CD4-positive, alpha-beta memory T cell (primary cell): ENCODE results near the gene ICAM4. TPM values are rescaled to one million over a fixed set of nuclear protein-coding genes. Genes with fewer than 3 reads are reported as not detected.

Experiments
- CTCF ChIA-PET: fragments of 350-600 bp; sonication (Branson Sonifier 250); formaldehyde crosslinking; loops from one replicate; lab custom pipeline; 2021; ENCODE audit warnings: inconsistent platforms; ENCODE audit not compliant: partially characterized antibody; lab: Charles Lee
- POLR2A ChIA-PET: fragments of 350-600 bp; sonication (Branson Sonifier 250); formaldehyde crosslinking; loops from one replicate; lab custom pipeline; 2021; ENCODE audit not compliant: partially characterized antibody; lab: Charles Lee
- DNase-seq, 5 donors: peaks; one replicate each; pipeline versions ENCODE4 v3.0.0 to v3.0.0-alpha.2; 2020 to 2022; ENCODE audit warnings: mixed read lengths in 1 of 5
- H3K27ac ChIP-seq: one replicate; pipeline ENCODE4 v1.7.0; 2013; ENCODE audit warnings: low read depth, low read length
- H3K27me3 ChIP-seq: 2 replicates; pipeline ENCODE4 v1.7.0; 2013; ENCODE audit warnings: mild to moderate bottlenecking, low read length, moderate library complexity; ENCODE audit not compliant: insufficient read depth
- H3K36me3 ChIP-seq: 2 replicates; pipeline ENCODE4 v1.7.0; 2013; ENCODE audit warnings: mild to moderate bottlenecking, low read length, moderate library complexity; ENCODE audit not compliant: insufficient read depth
- H3K4me1 ChIP-seq: 2 replicates; pipeline ENCODE4 v1.7.0; 2013; ENCODE audit warnings: mild to moderate bottlenecking, low read length, moderate library complexity; ENCODE audit not compliant: insufficient read depth
- H3K4me3 ChIP-seq, 2 donors: one replicate each; pipeline ENCODE4 v1.7.0; 2013; ENCODE audit warnings: low read length in 2 of 2, mild to moderate bottlenecking in 1 of 2
- H3K9me3 ChIP-seq, 2 donors: one replicate each; pipeline ENCODE4 v1.7.0; 2013; ENCODE audit warnings: low read length in 2 of 2, control low read depth in 1 of 2; ENCODE audit not compliant: control insufficient read depth in 1 of 2
- H3K27ac Mint-ChIP-seq, 7 donors: one replicate each; pipeline ENCODE4 v1.8.0; 2020 to 2021; ENCODE audit warnings: mixed read lengths in 7 of 7, mild to moderate bottlenecking in 6 of 7, inconsistent platforms in 3 of 7, moderate library complexity in 3 of 7
- H3K27me3 Mint-ChIP-seq, 2 donors: one replicate each; pipeline ENCODE4 v1.8.0; 2020 to 2021; ENCODE audit warnings: mixed read lengths in 2 of 2
- H3K36me3 Mint-ChIP-seq, 2 donors: one replicate each; pipeline ENCODE4 v1.8.0; 2020 to 2021; ENCODE audit warnings: mixed read lengths in 2 of 2, inconsistent platforms in 1 of 2, mild to moderate bottlenecking in 1 of 2
- H3K4me1 Mint-ChIP-seq, 4 donors: one replicate each; pipeline ENCODE4 v1.8.0; 2020 to 2021; ENCODE audit warnings: mixed read lengths in 4 of 4, mild to moderate bottlenecking in 1 of 4
- H3K4me3 Mint-ChIP-seq, 8 donors: one replicate each; pipeline ENCODE4 v1.8.0; 2020 to 2021; ENCODE audit warnings: mixed read lengths in 8 of 8, mild to moderate bottlenecking in 7 of 8, moderate library complexity in 6 of 8, inconsistent platforms in 3 of 8
- H3K9me3 Mint-ChIP-seq, 8 donors: one replicate each; pipeline ENCODE4 v1.8.0; 2020 to 2021; ENCODE audit warnings: mixed read lengths in 8 of 8, mild to moderate bottlenecking in 5 of 8, inconsistent platforms in 3 of 8, moderate library complexity in 1 of 8
- intact Hi-C: fragments of 100-400 bp; cut with micrococcal nuclease; formaldehyde crosslinking; loops from one replicate; pipeline ENCODE4 v1.15.1; 2023
- polyA plus RNA-seq, 2 donors: library from polyadenylated mRNA; unstranded; fragments of 300-500 nt; fragmentation: Illumina TruSeq; gene quantifications; one replicate each; pipeline ENCODE4 v1.2.3, GENCODE V29; 2021
- total RNA-seq, 2 experiments: library from RNA; stranded (reverse); gene quantifications; one replicate each; pipeline ENCODE4 v1.2.3, GENCODE V29; 2021

ICAM4 gene
- total and polyA plus RNA-seq, 4 experiments from 2014 or later, result 0.70 to 1.5 (median 1.3) TPM; not detected in 1

DNA sequence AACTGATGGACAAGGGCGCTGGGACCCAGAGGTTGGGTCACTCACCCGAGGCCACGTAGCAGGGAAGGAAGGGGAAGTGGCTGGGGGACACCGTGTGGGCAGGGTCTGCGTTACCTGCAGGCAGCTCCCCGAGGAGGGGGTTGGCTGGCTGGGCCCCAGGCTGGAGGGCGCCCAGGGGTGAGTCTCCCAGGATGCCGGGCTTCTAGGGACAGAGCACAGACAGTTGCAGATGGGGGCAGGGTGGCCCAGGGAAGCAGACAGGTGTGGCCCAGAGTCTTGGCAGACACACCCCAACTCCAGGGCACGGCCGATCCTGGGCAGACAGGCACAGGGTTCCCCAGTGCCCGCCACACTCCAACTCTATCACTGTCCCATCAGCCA is 34.7 kb downstream of the ICAM4 start:
- peaks cover 0 to 3% (median 3%) of the 10 kb centered on the region in 4 donors for H3K4me1 Mint-ChIP-seq
- no peaks in the 10 kb centered on the region for H3K4me1 ChIP-seq
- H3K9me3 ChIP-seq, result no peaks in the 10 kb centered on the region
- no peak for DNase-seq
- H3K27me3 ChIP-seq, result no peaks in the 10 kb centered on the region
- H3K9me3 Mint-ChIP-seq, result peaks cover 0 to 2% (median 0%) of the 10 kb centered on the region in 8 donors
- ChIA-PET CTCF (interaction anchor here (1.5 kb wide), 1 partner anchor 67 kb away, joined by 3 read pairs; no protein-coding TSS in a partner anchor), POLR2A (interaction anchor here (1.1 to 1.4 kb wide), 2 partner anchors 9 to 32 kb away, joined by 3 to 4 read pairs; partner anchors contain the start of gene ICAM5)
- no peak overlapping the region for H3K4me3 Mint-ChIP-seq
- intact Hi-C loops, result no loop called here
- H3K27me3 Mint-ChIP-seq, result no peaks in the 10 kb centered on the region
- peaks cover 12 to 34% of the 10 kb centered on the region in 2 donors for H3K36me3 Mint-ChIP-seq
- peak overlapping the region in 1 of 7 donors; percentile 72 for H3K27ac Mint-ChIP-seq
- no peak overlapping the region for H3K4me3 ChIP-seq
- no peak overlapping the region for H3K27ac ChIP-seq
- peaks cover 61% of the 10 kb centered on the region for H3K36me3 ChIP-seq

DNA sequence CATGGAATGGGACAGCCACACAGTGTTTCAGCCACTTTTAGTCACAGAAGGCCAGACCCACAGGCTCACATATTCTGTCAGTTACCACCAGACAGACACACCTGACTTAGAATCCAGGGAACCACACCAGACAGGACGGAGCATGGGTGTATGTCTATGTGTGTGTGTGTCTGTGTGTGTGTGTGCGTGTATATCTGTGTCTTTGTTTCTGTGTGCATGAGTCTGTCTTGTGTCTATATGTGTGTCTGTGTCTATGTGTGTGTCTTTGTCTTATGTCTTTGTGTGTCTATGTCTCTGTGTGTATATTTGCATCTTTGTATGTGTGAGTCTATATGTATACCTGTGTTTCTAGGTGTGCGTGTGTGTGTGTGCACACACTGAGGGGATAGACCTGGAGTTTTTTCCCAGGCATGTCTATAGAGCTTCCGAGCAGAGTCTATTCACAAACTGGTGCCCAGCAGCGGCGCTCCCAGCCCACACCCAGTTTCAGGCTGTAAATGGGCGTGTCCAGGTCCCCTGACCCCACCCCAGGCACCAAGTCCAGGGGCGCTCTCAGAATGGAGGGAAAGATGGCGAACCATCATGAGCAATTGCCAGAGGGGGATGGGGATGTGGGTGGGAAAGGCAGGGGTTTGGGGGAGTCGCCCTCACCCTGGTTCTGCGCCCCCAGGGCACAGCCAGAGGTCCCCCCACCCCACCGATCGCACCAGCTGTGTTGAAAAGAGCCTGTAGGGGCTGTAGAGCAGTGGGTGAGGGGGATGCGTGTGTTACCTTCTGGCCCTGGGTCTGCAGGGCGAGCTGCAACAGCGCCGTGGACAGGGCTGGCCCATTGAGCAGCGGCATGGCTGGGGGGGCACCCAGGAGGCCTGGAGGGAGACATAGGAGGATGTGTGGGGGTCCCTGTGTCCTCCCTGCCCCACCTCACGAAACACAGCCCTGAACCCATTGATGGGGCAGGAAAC is 35.4 kb downstream of the ICAM4 start:
- no peak overlapping the region for H3K27ac ChIP-seq
- ChIA-PET POLR2A (interaction anchor here (1.1 to 1.4 kb wide), 2 partner anchors 11 to 33 kb away, joined by 3 to 4 read pairs; partner anchors contain the start of genes ICAM5 and RAVER1), CTCF (no interaction called here)
- H3K9me3 ChIP-seq, result no peaks in the 10 kb centered on the region
- peaks cover 0 to 3% (median 3%) of the 10 kb centered on the region in 4 donors for H3K4me1 Mint-ChIP-seq
- no peaks in the 10 kb centered on the region for H3K4me1 ChIP-seq
- no peak overlapping the region for H3K4me3 ChIP-seq
- no peak for DNase-seq
- H3K27ac Mint-ChIP-seq, result peak overlapping the region in 4 of 7 donors; percentile 15 to 72 (median 51)
- peaks cover 0 to 2% (median 0%) of the 10 kb centered on the region in 8 donors for H3K9me3 Mint-ChIP-seq
- peaks cover 12 to 37% of the 10 kb centered on the region in 2 donors for H3K36me3 Mint-ChIP-seq
- intact Hi-C loops, result no loop called here
- H3K27me3 Mint-ChIP-seq, result no peaks in the 10 kb centered on the region
- H3K36me3 ChIP-seq, result peaks cover 64% of the 10 kb centered on the region
- no peak overlapping the region for H3K4me3 Mint-ChIP-seq
- no peaks in the 10 kb centered on the region for H3K27me3 ChIP-seq

DNA sequence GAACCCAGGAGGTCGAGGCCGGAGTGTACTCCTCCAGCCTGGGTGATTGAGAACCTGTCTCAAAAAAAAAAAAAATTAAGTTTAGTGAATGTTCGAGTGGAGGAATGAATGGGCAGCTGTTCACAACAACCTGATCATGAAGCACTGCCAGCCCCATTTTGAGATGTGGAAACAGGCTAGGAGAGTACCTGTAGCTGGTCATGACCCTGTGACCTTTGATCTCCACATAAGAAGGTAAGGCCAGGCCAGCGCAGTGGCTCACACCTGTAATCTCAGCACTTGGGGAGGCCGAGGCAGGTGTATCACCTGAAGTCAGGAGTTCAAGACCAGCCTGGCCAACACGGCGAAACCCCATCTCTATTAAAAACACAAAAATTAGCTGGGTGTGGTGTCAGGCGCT is 39.0 kb downstream of the ICAM4 start:
- ChIA-PET POLR2A (interaction anchor here (1.2 kb wide), 1 partner anchor 10 kb away, joined by 3 read pairs; the partner anchor contains the start of gene FDX2), CTCF (interaction anchor here (0.9 to 2.0 kb wide), 2 partner anchors 56 to 65 kb away, joined by 3 to 5 read pairs; no protein-coding TSS in a partner anchor)
- no peaks in the 10 kb centered on the region for H3K9me3 ChIP-seq
- H3K4me3 Mint-ChIP-seq, result no peak overlapping the region
- H3K27ac ChIP-seq, result no peak overlapping the region
- H3K4me1 Mint-ChIP-seq, result peaks cover 0 to 13% (median 3%) of the 10 kb centered on the region in 4 donors
- DNase-seq, result no peak
- no peaks in the 10 kb centered on the region for H3K27me3 Mint-ChIP-seq
- H3K9me3 Mint-ChIP-seq, result peaks cover 0 to 2% (median 0%) of the 10 kb centered on the region in 8 donors
- peaks cover 11 to 35% of the 10 kb centered on the region in 2 donors for H3K36me3 Mint-ChIP-seq
- H3K36me3 ChIP-seq, result peaks cover 80% of the 10 kb centered on the region
- H3K4me3 ChIP-seq, result no peak overlapping the region
- no peaks in the 10 kb centered on the region for H3K27me3 ChIP-seq
- H3K4me1 ChIP-seq, result no peaks in the 10 kb centered on the region
- intact Hi-C loops, result no loop called here
- no peak overlapping the region for H3K27ac Mint-ChIP-seq

DNA sequence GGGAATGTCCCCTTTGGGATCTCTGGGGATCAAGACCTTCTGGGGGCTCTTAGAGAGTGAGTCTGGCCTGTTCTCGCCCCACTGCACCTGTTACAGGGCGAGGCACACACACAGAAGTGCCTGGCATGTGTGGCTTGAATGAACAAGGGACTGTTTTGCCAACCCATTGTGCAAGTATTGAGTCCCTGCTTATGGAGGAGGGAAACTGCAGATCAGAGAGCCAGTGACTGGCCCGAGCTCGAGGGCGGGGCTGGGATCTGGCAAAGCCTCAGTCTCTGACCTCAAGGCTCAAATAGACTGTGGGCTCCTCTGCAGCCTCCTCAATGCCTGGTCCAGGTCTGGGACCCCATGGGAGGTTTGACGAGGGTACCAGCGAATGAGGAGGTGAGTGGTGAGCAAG is 41.0 kb downstream of the ICAM4 start:
- H3K36me3 Mint-ChIP-seq, result peaks cover 6 to 34% of the 10 kb centered on the region in 2 donors
- POLR2A ChIA-PET, result no interaction called here

DNA sequence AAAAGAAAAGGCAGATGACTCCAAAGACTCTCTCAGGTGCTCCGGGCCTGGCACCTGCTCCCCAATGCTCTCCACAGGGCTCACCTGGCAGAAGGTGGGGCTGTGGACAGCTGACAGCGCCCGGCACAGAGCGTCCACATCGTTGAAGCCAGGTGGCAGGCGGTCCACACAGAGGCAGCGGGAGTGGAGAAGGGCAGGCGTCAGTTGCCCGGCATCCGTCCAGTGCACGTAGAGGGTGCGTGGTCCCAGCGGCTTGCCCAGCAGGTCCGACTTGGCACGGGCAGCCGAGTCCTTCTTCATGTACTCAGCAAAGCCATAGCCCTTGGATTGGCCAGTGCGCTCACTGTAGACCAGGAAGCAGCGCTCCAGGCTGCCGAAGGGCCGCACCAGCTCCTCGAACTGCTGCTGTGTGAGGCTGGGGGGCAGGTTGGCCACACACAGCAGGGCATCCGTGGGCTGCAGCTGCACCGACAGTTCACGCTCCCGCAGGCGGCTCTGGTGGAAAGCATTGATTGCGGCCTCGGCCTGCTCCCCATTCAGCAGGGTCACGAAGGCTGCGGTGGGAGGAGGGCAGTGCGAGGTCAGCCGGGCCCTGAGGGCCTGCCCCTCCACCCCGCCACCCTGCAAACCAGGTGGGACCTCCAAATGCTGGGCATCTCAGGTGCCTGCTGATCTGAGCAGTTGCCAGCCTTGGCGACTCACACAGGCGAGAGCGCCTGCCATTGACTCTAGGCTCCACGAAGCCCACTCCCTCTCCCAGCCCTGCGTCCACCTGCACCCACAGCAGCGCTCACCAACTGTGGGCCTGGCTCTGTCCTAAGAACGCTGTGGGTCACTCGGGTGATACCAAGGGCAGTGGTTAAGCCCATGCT is 42.0 kb downstream of the ICAM4 start:
- no peak overlapping the region for H3K4me3 ChIP-seq
- no peaks in the 10 kb centered on the region for H3K27me3 ChIP-seq
- intact Hi-C loops, result no loop called here
- POLR2A ChIA-PET, result no interaction called here
- H3K27ac Mint-ChIP-seq, result no peak overlapping the region
- H3K9me3 Mint-ChIP-seq, result no peaks in the 10 kb centered on the region
- CTCF ChIA-PET, result interaction anchor here (3.3 kb wide), 1 partner anchor 69 kb away, joined by 18 read pairs; no protein-coding TSS in a partner anchor
- H3K4me3 Mint-ChIP-seq, result no peak overlapping the region
- peaks cover 10 to 44% of the 10 kb centered on the region in 2 donors for H3K36me3 Mint-ChIP-seq
- no peaks in the 10 kb centered on the region for H3K9me3 ChIP-seq
- H3K4me1 ChIP-seq, result peaks cover 18% of the 10 kb centered on the region
- peaks cover 58% of the 10 kb centered on the region for H3K36me3 ChIP-seq
- no peak for DNase-seq
- H3K27ac ChIP-seq, result no peak overlapping the region
- peaks cover 7 to 30% (median 17%) of the 10 kb centered on the region in 4 donors for H3K4me1 Mint-ChIP-seq
- no peaks in the 10 kb centered on the region for H3K27me3 Mint-ChIP-seq

More for the DNA sequence above, 41.0 kb downstream of the ICAM4 start:
- peaks cover 14% of the 10 kb centered on the region for H3K4me1 ChIP-seq
- DNase-seq, result no peak
- H3K4me1 Mint-ChIP-seq, result peaks cover 4 to 23% (median 9%) of the 10 kb centered on the region in 4 donors
- no peaks in the 10 kb centered on the region for H3K9me3 Mint-ChIP-seq
- intact Hi-C loops, result no loop called here
- no peak overlapping the region for H3K4me3 Mint-ChIP-seq
- H3K36me3 ChIP-seq, result peaks cover 61% of the 10 kb centered on the region
- no peaks in the 10 kb centered on the region for H3K27me3 Mint-ChIP-seq
- H3K27ac ChIP-seq, result no peak overlapping the region
- H3K27me3 ChIP-seq, result no peaks in the 10 kb centered on the region
- no peak overlapping the region for H3K4me3 ChIP-seq
- H3K9me3 ChIP-seq, result no peaks in the 10 kb centered on the region
- H3K27ac Mint-ChIP-seq, result no peak overlapping the region
- CTCF ChIA-PET, result interaction anchor here (0.6 kb wide), 1 partner anchor 16 kb away, joined by 3 read pairs; no protein-coding TSS in a partner anchor

DNA sequence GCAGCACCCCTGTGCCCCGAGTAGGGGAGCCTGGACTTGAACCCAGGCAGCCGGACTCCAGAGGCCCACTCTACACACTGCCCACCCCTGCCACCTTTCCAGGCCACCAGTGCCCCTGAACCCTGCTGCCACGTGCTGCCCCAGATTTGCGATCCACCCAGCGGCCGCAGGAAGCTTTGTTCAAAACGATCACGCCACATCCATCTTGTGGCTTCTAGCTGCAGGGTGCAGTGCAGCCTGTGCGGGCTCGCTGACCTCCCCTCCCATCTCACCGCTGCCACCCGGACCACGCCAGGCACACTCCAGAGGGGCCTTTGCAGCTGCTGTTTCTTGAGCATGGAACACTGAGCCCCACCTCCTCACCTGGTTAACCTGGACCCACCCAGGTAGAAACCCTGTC is 42.8 kb downstream of the ICAM4 start:
- Histone ChIP-seq H3K27ac (no peak overlapping the region), H3K36me3 (peaks cover 56% of the 10 kb centered on the region), H3K4me3 (no peak overlapping the region), H3K4me1 (peaks cover 25% of the 10 kb centered on the region), H3K27me3 (no peaks in the 10 kb centered on the region), H3K9me3 (no peaks in the 10 kb centered on the region)
- intact Hi-C loops, result no loop called here
- Mint-ChIP-seq H3K9me3 (no peaks in the 10 kb centered on the region), H3K27ac (peak overlapping the region in 1 of 7 donors; percentile 47), H3K4me1 (peaks cover 7 to 38% (median 22%) of the 10 kb centered on the region in 4 donors), H3K27me3 (no peaks in the 10 kb centered on the region), H3K36me3 (peaks cover 10 to 38% of the 10 kb centered on the region in 2 donors), H3K4me3 (no peak overlapping the region)
- POLR2A ChIA-PET, result interaction anchor here (0.9 to 1.0 kb wide), 2 partner anchors 50 to 58 kb away, joined by 3 to 4 read pairs; partner anchors contain the start of gene ICAM1
- CTCF ChIA-PET, result interaction anchor here (3.3 kb wide), 1 partner anchor 70 kb away, joined by 18 read pairs; no protein-coding TSS in a partner anchor
- DNase-seq, result no peak
